ENCODE results near the gene BICDL2. TPM values are rescaled to one million over a fixed set of nuclear protein-coding genes. Genes with fewer than 3 reads are reported as not detected.

The BICDL2 gene
- total and polyA plus RNA-seq, 9 of the 15 experiments (the other 6 are each of a cell fraction or from before 2014, with no cell fraction given) = 0.09 to 0.28 (median 0.09) TPM; not detected in 6

- TF ChIP-seq NKRF (IDR thresholded peaks at IDR 0.05; ENCODE audit: borderline replicate concordance) (peak; percentile 46; the same call in 1 of the 2 replicates), RBM17 (IDR thresholded peaks at IDR 0.05; ENCODE audit: borderline replicate concordance, low read depth, low read length) (no peak), PHF20 (IDR thresholded peaks at IDR 0.05; ENCODE audit: partially characterized antibody) (peak; percentile 72), SRSF1 (IDR thresholded peaks at IDR 0.05; ENCODE audit: low read depth, low read length) (no peak), BCL6 (CRISPR knock-in tag; IDR thresholded peaks at IDR 0.05) (no peak), CTCF (IDR thresholded peaks at IDR 0.05 in 2 of 3, conservative IDR thresholded peaks at IDR 0.05 in 1 of 3; ENCODE audit: insufficient read depth in 2 of 3, low read depth in 1 of 3, low read length in 3 of 3) (peak; percentile 87 to 95 (median 91)), LCOR (CRISPR knock-in tag; IDR thresholded peaks at IDR 0.05) (peak; percentile 35; the same call in 1 of the 2 replicates), RBM14 (IDR thresholded peaks at IDR 0.05; ENCODE audit: borderline replicate concordance, insufficient read depth, low read depth, low read length) (no peak), ERF (CRISPR knock-in tag; IDR thresholded peaks at IDR 0.05) (peak; percentile 47; the same call in 1 of the 2 replicates), TAL1 (IDR thresholded peaks at IDR 0.05) (no peak), ZNF436 (CRISPR knock-in tag; IDR thresholded peaks at IDR 0.05) (no peak), FOXK1 (CRISPR knock-in tag; IDR thresholded peaks at IDR 0.05; ENCODE audit: borderline replicate concordance) (no peak), POLR3A (IDR thresholded peaks at IDR 0.05; ENCODE audit: borderline replicate concordance, extremely low read depth, insufficient read depth, insufficient read length) (no peak), CREBBP (IDR thresholded peaks at IDR 0.05; ENCODE audit: low read depth, low read length) (no peak), BRCA1 (IDR thresholded peaks at IDR 0.05) (no peak), BRCA1 (CRISPR knock-in tag; IDR thresholded peaks at IDR 0.05) (no peak), ADNP (tag; IDR thresholded peaks at IDR 0.05) (no peak), MITF (IDR thresholded peaks at IDR 0.05) (no peak)
- TF ChIP-seq, protein P1, sequence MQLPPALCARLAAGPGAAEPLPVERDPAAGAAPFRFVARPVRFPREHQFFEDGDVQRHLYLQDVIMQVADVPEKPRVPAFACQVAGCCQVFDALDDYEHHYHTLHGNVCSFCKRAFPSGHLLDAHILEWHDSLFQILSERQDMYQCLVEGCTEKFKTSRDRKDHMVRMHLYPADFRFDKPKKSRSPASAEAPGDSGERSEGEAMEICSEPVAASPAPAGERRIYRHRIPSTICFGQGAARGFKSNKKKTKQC (CRISPR knock-in tag; IDR thresholded peaks at IDR 0.05) = no peak; the same call in 1 of the 2 replicates
- TF ChIP-seq, protein P2, sequence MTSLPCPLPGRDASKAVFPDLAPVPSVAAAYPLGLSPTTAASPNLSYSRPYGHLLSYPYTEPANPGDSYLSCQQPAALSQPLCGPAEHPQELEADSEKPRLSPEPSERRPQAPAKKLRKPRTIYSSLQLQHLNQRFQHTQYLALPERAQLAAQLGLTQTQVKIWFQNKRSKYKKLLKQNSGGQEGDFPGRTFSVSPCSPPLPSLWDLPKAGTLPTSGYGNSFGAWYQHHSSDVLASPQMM (CRISPR knock-in tag; IDR thresholded peaks at IDR 0.05) = no peak
Observed at GRCh38 chr16:3059041-3059722, 22.4 kb upstream of the BICDL2 start (continued).

Measured in K562 (cell line).